H9 (cell line): ENCODE measurements around the gene PRR12. TPM values are rescaled to one million over a fixed set of nuclear protein-coding genes. Genes with fewer than 3 reads are reported as not detected.

Experiments used
- DNase-seq: peaks from one replicate; pipeline ENCODE4 v3.0.0-alpha.2; 2017
- H2AFZ ChIP-seq: one replicate; pipeline ENCODE4 v1.6.1; 2013; ENCODE audit warnings: mild to moderate bottlenecking, low read length, control low read depth, moderate library complexity
- H2AK5ac ChIP-seq: 2 replicates; pipeline ENCODE4 v1.6.1; 2013; ENCODE audit warnings: low read length, control low read depth, mixed read lengths; ENCODE audit not compliant: insufficient read length
- H2BK120ac ChIP-seq: one replicate; pipeline ENCODE4 v1.6.1; 2013; ENCODE audit warnings: low read depth, mild to moderate bottlenecking, low read length, control low read depth, inconsistent platforms; ENCODE audit not compliant: poor library complexity, severe bottlenecking
- H2BK12ac ChIP-seq: 2 replicates; pipeline ENCODE4 v1.6.1; 2013; ENCODE audit warnings: low read length, control low read depth, mixed read lengths, low read depth; ENCODE audit not compliant: insufficient read length
- H2BK15ac ChIP-seq: 2 replicates; pipeline ENCODE4 v1.6.1; 2013; ENCODE audit warnings: low read depth, low read length, control low read depth
- H2BK20ac ChIP-seq: one replicate; pipeline ENCODE4 v1.6.1; 2013; ENCODE audit warnings: low read depth, mild to moderate bottlenecking, low read length, control low read depth, inconsistent platforms; ENCODE audit not compliant: poor library complexity, severe bottlenecking
- H2BK5ac ChIP-seq: 2 replicates; pipeline ENCODE4 v1.6.1; 2013; ENCODE audit warnings: low read length, control low read depth, mixed read lengths; ENCODE audit not compliant: insufficient read length
- H3K14ac ChIP-seq: 2 replicates; pipeline ENCODE4 v1.6.1; 2013; ENCODE audit warnings: low read length, control low read depth; ENCODE audit not compliant: insufficient read depth
- H3K18ac ChIP-seq: 2 replicates; pipeline ENCODE4 v1.6.1; 2013; ENCODE audit warnings: low read depth, mild to moderate bottlenecking, mixed read lengths, low read length, control low read depth; ENCODE audit not compliant: insufficient read length
- H3K23ac ChIP-seq: 2 replicates; pipeline ENCODE4 v1.6.1; 2013; ENCODE audit warnings: low read length, control low read depth, mixed read lengths, low read depth; ENCODE audit not compliant: insufficient read length
- H3K23me2 ChIP-seq: 2 replicates; pipeline ENCODE4 v1.6.1; 2013; ENCODE audit warnings: low read depth, mild to moderate bottlenecking, mixed read lengths, low read length, control low read depth; ENCODE audit not compliant: insufficient read length, poor library complexity, severe bottlenecking
- H3K27ac ChIP-seq: 2 replicates; pipeline ENCODE4 v1.5.1; 2013; ENCODE audit warnings: low read length, control low read depth, mixed read lengths, low read depth; ENCODE audit not compliant: insufficient read length
- H3K27me3 ChIP-seq: 2 replicates; pipeline ENCODE4 v1.6.1; 2013; ENCODE audit warnings: low read length, control low read depth, inconsistent platforms; ENCODE audit not compliant: insufficient read depth
- H3K4ac ChIP-seq: 2 replicates; pipeline ENCODE4 v1.6.1; 2013; ENCODE audit warnings: low read depth, mild to moderate bottlenecking, control low read depth, inconsistent platforms, low read length, moderate library complexity
- H3K4me1 ChIP-seq: 2 replicates; pipeline ENCODE4 v1.6.1; 2013; ENCODE audit warnings: low read length, control low read depth, inconsistent platforms; ENCODE audit not compliant: insufficient read depth
- H3K4me2 ChIP-seq: 2 replicates; pipeline ENCODE4 v1.6.1; 2013; ENCODE audit warnings: low read length, control low read depth, mixed read lengths; ENCODE audit not compliant: insufficient read length, insufficient read depth
- H3K56ac ChIP-seq: 2 replicates; pipeline ENCODE4 v1.6.1; 2013; ENCODE audit warnings: low read depth, mild to moderate bottlenecking, mixed read lengths, low read length, control low read depth; ENCODE audit not compliant: insufficient read length
- H3K79me1 ChIP-seq: 2 replicates; pipeline ENCODE4 v1.6.1; 2013; ENCODE audit warnings: low read depth, mild to moderate bottlenecking, moderate library complexity, low read length, control low read depth, inconsistent platforms; ENCODE audit not compliant: insufficient read depth, poor library complexity, severe bottlenecking
- H3K79me2 ChIP-seq: 2 replicates; pipeline ENCODE4 v1.6.1; 2013; ENCODE audit warnings: low read length, control low read depth, inconsistent platforms; ENCODE audit not compliant: insufficient read depth
- H3K9ac ChIP-seq: 2 replicates; pipeline ENCODE4 v1.6.1; 2013; ENCODE audit warnings: low read length, control low read depth, mixed read lengths; ENCODE audit not compliant: insufficient read length; ENCODE audit errors: extremely low read depth
- H3K9me3 ChIP-seq: one replicate; pipeline ENCODE4 v1.6.1; 2013; ENCODE audit warnings: low read depth, low read length, inconsistent platforms; ENCODE audit not compliant: control insufficient read depth
- H3T11ph ChIP-seq: one replicate; pipeline ENCODE4 v1.6.1; 2013; ENCODE audit warnings: mild to moderate bottlenecking, low read length, control low read depth, inconsistent platforms
- H4K20me1 ChIP-seq: one replicate; pipeline ENCODE4 v1.6.1; 2013; ENCODE audit not compliant: control insufficient read depth, insufficient read length, insufficient read depth
- H4K5ac ChIP-seq: 2 replicates; pipeline ENCODE4 v1.6.1; 2013; ENCODE audit warnings: low read depth, mild to moderate bottlenecking, mixed read lengths, low read length, control low read depth; ENCODE audit not compliant: insufficient read length
- H4K8ac ChIP-seq: replicated peaks from 2 replicates; pipeline ENCODE4 v1.6.1; 2013; ENCODE audit warnings: low read length, control low read depth, mixed read lengths, low read depth; ENCODE audit not compliant: insufficient read length
- H4K91ac ChIP-seq: 2 replicates; pipeline ENCODE4 v1.6.1; 2013; ENCODE audit warnings: low read depth, mild to moderate bottlenecking, moderate library complexity, mixed read lengths, low read length, control low read depth; ENCODE audit not compliant: insufficient read length
- H3K27ac Mint-ChIP-seq, 3 experiments: 2 replicates in 2 of 3; 3 replicates in 1 of 3; pipeline ENCODE4 v1.8.0; 2020 to 2021; ENCODE audit warnings: mixed read lengths in 3 of 3, mild to moderate bottlenecking in 1 of 3, moderate library complexity in 1 of 3
- H3K27me3 Mint-ChIP-seq: 2 replicates; pipeline ENCODE4 v1.8.0; 2021; ENCODE audit warnings: low read depth, mild to moderate bottlenecking, moderate library complexity, mixed read lengths
- H3K36me3 Mint-ChIP-seq, 3 experiments: 2 replicates in 2 of 3; 3 replicates in 1 of 3; pipeline ENCODE4 v1.8.0; 2020 to 2021; ENCODE audit warnings: low read depth in 3 of 3, mixed read lengths in 3 of 3; ENCODE audit not compliant: insufficient read depth in 1 of 3
- H3K4me1 Mint-ChIP-seq, 2 experiments: 2 replicates each; pipeline ENCODE4 v1.8.0; 2020; ENCODE audit warnings: mixed read lengths in 2 of 2
- H3K4me3 Mint-ChIP-seq, 2 experiments: 2 replicates in 1 of 2; 3 replicates in 1 of 2; pipeline ENCODE4 v1.8.0; 2020 to 2021; ENCODE audit warnings: mild to moderate bottlenecking in 2 of 2, mixed read lengths in 2 of 2, moderate library complexity in 1 of 2
- H3K9me3 Mint-ChIP-seq, 2 experiments: 2 replicates in 1 of 2; 3 replicates in 1 of 2; pipeline ENCODE4 v1.8.0; 2020; ENCODE audit warnings: mild to moderate bottlenecking in 2 of 2, mixed read lengths in 2 of 2, moderate library complexity in 1 of 2
- CTCF ChIP-seq: fragments of 200-600 bp; sonication (generic); conservative IDR thresholded peaks from 3 replicates; pipeline ENCODE4 v1.8.0; 2021; ENCODE audit warnings: antibody characterized with exemption, mild to moderate bottlenecking
- WGBS: extraction: QIAGEN DNeasy Blood & Tissue Kit; methylation state at CpG from one replicate; pipeline ENCODE4 v1.1.7; 2013; ENCODE audit warnings: missing lambda C conversion rate, low lambda C conversion rate, mixed read lengths; ENCODE audit not compliant: insufficient read length; ENCODE audit errors: extremely low coverage; 5-methylcytosine and 5-hydroxymethylcytosine counted together
- total RNA-seq: library from RNA; stranded (reverse); gene quantifications from 2 replicates; pipeline ENCODE4 v1.2.1, GENCODE V29; 2021

PRR12 gene
- total RNA-seq, 1 experiment from 2014 or later, result 65.9 TPM

DNA sequence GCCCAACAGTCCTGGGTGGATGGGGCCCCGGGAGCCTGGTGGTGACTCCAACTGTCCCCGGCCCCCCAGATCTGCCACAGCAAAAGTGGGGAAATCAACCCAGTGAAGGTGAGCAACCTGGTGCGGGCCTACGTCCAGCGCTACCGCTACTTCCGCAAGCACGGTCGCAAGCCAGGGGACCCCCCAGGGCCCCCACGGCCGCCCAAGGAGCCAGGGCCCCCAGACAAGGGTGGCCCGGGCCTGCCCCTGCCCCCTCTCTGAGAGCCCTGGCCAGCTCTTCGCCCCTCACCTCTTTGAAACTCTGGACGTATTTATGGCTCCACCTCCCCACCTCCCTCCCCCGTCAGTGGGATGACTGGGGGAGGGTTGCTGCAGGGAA, 67.1 kb downstream of the PRR12 start:
- DNase-seq, result no peak
- H2BK15ac ChIP-seq, result no peak overlapping the region
- no peak for TF ChIP-seq CTCF
- H3K4me2 ChIP-seq, result no peak overlapping the region
- no CpG with 5 or more reads among the region's 15 CpGs for WGBS
- no peaks in the 10 kb centered on the region for H3K27me3 Mint-ChIP-seq
- H3K4me1 ChIP-seq, result no peaks in the 10 kb centered on the region
- H2BK12ac ChIP-seq, result no peak overlapping the region
- H4K8ac ChIP-seq, result no peak overlapping the region
- H3K56ac ChIP-seq, result no peak overlapping the region
- no peaks in the 10 kb centered on the region for H4K20me1 ChIP-seq
- H3K27me3 ChIP-seq, result no peaks in the 10 kb centered on the region
- H4K91ac ChIP-seq, result no peak overlapping the region
- no peak overlapping the region for H2AFZ ChIP-seq
- peak overlapping the region in 1 of 3 experiments; percentile 92; a peak in 1 of 7 replicates for H3K27ac Mint-ChIP-seq
- H2BK20ac ChIP-seq, result no peak overlapping the region
- no peaks in the 10 kb centered on the region for H3K79me2 ChIP-seq
- H3K4ac ChIP-seq, result no peak overlapping the region
- H3K23me2 ChIP-seq, result no peaks in the 10 kb centered on the region
- H2BK5ac ChIP-seq, result no peak overlapping the region
- no peak overlapping the region for H2AK5ac ChIP-seq
- H3K18ac ChIP-seq, result no peak overlapping the region
- H3K9me3 Mint-ChIP-seq, result peaks cover 7% of the 10 kb centered on the region in 2 experiments; a peak in 4 of 5 replicates
- H2BK120ac ChIP-seq, result no peak overlapping the region
- no peaks in the 10 kb centered on the region for H3K79me1 ChIP-seq
- H3T11ph ChIP-seq, result no peak overlapping the region
- peaks cover 19 to 27% of the 10 kb centered on the region in 2 experiments for H3K4me1 Mint-ChIP-seq
- no peaks in the 10 kb centered on the region for H3K9me3 ChIP-seq
- no peak overlapping the region for H3K9ac ChIP-seq
- H3K4me3 Mint-ChIP-seq, result no peak overlapping the region
- H3K23ac ChIP-seq, result no peak overlapping the region
- peaks cover 54 to 92% (median 90%) of the 10 kb centered on the region in 3 experiments for H3K36me3 Mint-ChIP-seq
- no peak overlapping the region for H4K5ac ChIP-seq
- H3K27ac ChIP-seq, result no peak overlapping the region
- H3K14ac ChIP-seq, result no peak overlapping the region
